HG02938 (cell line): ENCODE data around the gene GPX1.

ENCODE experiments used
- ATAC-seq: cut with Tn5 transposase; IDR thresholded peaks from one replicate; pipeline ENCODE4 v1.9.1; 2021; ENCODE audit warnings: mild to moderate bottlenecking, moderate library complexity; ENCODE audit not compliant: unreplicated experiment

Gene GPX1

DNA sequence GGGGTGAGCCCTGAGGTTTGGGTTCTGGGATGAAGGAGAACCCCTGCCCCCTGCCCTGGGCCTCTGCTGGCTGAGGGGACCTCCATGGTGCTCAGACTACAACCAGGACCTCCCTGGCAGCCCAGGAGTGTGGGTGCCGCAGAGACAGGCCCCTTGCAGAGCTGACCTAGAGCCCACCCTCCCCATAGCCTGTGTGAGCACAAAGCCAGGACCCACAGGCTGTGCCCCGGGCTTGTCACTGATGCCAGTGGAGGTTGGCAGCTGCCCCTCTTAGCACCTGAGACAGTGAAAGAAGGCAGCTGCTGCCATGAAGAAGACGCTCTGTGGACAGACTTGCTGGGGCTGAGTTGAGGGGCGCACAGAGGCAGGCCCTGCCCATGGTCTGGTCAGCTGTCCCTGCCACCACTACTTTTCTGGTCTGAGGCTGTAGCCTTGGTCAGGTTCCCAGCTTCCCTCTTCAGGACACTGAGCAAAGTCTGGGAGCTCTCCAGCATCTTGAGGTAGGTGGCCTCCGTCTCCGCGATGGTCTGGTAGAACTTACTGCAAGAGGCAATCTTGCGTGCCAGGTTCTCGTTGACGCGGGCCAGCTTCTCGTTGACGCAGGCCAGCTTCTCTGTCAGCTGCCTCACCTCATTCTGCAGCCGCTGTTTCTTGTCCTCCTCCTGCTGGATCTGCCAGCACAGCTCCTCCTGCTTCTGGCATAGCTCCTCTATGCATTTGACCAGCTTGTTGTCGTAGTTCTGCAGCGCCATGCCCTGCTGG, 41.3 kb downstream of the GPX1 start:
- ATAC-seq = no peak

DNA sequence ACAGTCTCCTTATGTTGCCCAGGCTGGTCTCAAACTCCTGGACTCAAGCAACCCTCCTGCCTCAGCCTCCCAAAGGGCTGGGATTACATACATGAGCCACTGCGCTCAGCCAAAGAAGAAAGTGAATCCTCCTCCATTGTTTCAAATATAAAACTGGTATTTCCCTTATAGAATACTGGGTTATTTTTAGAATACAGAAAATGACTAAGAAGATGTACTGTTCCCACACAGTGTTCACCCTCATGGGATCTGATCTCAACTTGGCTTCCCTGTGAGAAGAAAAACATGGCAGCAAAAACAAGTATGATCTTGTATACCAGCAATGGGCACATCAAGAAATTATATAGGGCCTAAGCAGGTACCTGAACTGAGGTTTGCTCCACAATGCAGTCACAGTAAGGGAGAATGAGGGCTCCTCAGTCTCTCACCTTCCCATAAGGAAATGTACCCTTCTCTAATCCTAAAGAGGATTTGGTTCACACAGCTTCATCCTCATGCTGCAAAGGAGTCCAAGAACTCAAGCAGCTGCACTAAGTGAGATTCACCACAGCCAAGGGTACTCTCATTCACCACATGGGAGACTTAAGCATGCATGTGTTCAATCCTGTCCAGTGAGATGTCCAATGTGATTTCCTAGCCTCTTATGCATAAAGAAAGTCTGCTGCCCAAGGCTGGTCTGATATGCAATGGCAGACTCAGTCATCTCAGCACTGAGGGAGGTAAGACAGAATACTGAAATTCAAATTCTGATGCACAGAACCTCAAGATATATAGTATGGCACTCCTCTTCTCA, 44.1 kb downstream of the GPX1 start:
- ATAC-seq = no peak

DNA sequence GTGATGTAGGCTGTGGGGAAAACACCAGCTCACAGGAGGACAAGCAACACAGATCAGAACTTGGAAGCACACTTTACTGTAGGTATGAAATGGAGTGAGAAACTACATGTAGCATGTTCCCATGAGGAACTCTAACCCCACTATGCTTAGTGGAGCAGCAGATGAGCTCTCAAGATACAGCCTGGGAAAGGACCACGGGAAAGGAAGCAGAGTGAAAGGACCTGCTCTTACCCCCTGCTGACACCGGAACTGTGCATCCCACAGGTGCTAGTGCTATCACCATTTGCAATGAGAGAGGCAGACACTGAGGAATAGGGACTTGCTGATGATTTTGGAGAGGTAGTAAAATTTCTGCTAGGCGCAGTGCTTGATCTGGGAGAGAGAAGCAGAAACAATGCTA, 46.9 kb downstream of the GPX1 start:
- no peak for ATAC-seq

DNA sequence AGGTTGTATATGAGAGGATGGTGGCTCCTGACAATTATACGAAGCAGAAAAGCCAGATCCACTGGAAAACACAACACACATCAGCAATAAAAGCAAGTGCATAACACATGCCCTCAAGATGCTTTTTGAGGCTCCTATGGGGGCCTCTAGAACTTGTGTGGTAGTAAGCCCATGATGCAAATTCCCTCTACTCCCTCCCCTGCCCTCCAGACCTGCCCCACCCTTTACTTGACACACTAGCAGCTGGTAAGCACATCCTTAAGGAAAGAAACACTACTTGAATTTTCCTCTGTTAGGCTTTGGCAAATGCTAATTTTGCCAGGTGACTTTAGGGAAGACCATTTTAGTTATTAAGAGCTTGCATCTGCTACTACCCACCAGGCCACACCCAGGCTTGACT, 47.5 kb downstream of the GPX1 start:
- no peak for ATAC-seq
